Smooth muscle cell (in vitro differentiated cells): ENCODE data around the gene WWTR1. TPM values are rescaled to one million over a fixed set of nuclear protein-coding genes. Genes with fewer than 3 reads are reported as not detected.

Experiments used
- DNase-seq: peaks from one replicate; lab custom pipeline; 2025; ENCODE audit not compliant: unreplicated experiment; lab: John Stamatoyannopoulos, UW
- H2AFZ ChIP-seq: fragments of 200-600 bp; sonication (generic); 2 replicates; pipeline ENCODE4 v1.6.0; 2016; ENCODE audit warnings: antibody characterized with exemption, low read depth, mild to moderate bottlenecking
- H3F3A ChIP-seq: fragments of 200-600 bp; sonication (generic); 2 replicates; pipeline ENCODE4 v1.6.0; 2017; ENCODE audit warnings: antibody characterized with exemption, low read depth
- H3K27ac ChIP-seq: fragments of 200-600 bp; sonication (generic); 2 replicates; pipeline ENCODE4 v1.5.1; 2016; ENCODE audit warnings: low read depth, mild to moderate bottlenecking
- H3K27me3 ChIP-seq: fragments of 200-600 bp; sonication (generic); 2 replicates; pipeline ENCODE4 v1.6.1; 2016; ENCODE audit warnings: low read depth, mild to moderate bottlenecking
- H3K36me3 ChIP-seq: fragments of 200-600 bp; sonication (generic); 2 replicates; pipeline ENCODE4 v1.5.1; 2016; ENCODE audit warnings: low read depth
- H3K4me1 ChIP-seq: fragments of 200-600 bp; sonication (generic); 2 replicates; pipeline ENCODE4 v1.5.1; 2016; ENCODE audit warnings: low read depth
- H3K4me2 ChIP-seq: fragments of 200-600 bp; sonication (generic); 2 replicates; pipeline ENCODE4 v1.6.0; 2016; ENCODE audit warnings: mild to moderate bottlenecking
- H3K4me3 ChIP-seq: fragments of 200-600 bp; sonication (generic); 2 replicates; pipeline ENCODE4 v1.5.1; 2016; ENCODE audit warnings: mild to moderate bottlenecking
- H3K79me2 ChIP-seq: fragments of 200-600 bp; sonication (generic); 2 replicates; pipeline ENCODE4 v1.6.0; 2016; ENCODE audit warnings: low read depth, mild to moderate bottlenecking
- H3K9ac ChIP-seq: fragments of 200-600 bp; sonication (generic); 2 replicates; pipeline ENCODE4 v1.6.0; 2016; ENCODE audit warnings: low read depth
- H3K9me3 ChIP-seq: fragments of 200-600 bp; sonication (generic); replicated peaks from 2 replicates; pipeline ENCODE4 v1.5.1; 2016; ENCODE audit warnings: low read depth
- H4K20me1 ChIP-seq: fragments of 200-600 bp; sonication (generic); 2 replicates; pipeline ENCODE4 v1.6.0; 2016; ENCODE audit warnings: low read depth
- WGBS: methylation state at CpG from one replicate; pipeline ENCODE4 v1.1.7; 2016; ENCODE audit warnings: low lambda C conversion rate; 5-methylcytosine and 5-hydroxymethylcytosine counted together
- polyA plus RNA-seq: library from polyadenylated mRNA; unstranded; fragments of >200 nt; fragmentation: Nextera tagmentation; extraction: Ambion mirVana; gene quantifications from 2 replicates; pipeline ENCODE4 v1.2.1, GENCODE V29; 2016
- total RNA-seq: library from RNA; depleted of rRNA; stranded (reverse); fragments of >200 nt; gene quantifications from 2 replicates; pipeline ENCODE4 v1.2.3, GENCODE V29; 2014
- TF ChIP-seq, protein P1 (sequence below): fragments of 200-600 bp; sonication (generic); IDR thresholded peaks from 2 replicates; pipeline ENCODE4 v1.5.1; 2017; ENCODE audit warnings: borderline replicate concordance, mild to moderate bottlenecking, antibody characterized with exemption; ENCODE audit not compliant: insufficient read depth, poor library complexity, severe bottlenecking

WWTR1 gene
- total and polyA plus RNA-seq, 2 experiments from 2014 or later, result 38.4 to 55.6 TPM

DNA sequence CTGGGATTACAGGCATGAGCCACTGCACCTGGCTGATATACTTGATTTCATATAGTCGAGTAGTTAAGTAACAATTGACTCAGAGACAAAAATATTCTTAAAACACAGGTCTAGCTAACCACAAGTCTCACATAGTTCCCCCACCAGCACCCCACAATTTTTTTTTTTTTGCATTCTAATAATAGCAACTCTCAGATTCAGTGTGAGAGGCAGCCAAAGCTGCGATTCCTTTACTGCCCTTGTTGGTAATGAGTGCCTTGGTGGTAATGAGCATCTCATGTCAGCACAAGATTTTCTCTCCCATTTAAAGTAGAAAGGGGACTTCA, 72.5 kb downstream of the WWTR1 start:
- Histone ChIP-seq H3K9ac (no peak overlapping the region), H4K20me1 (peaks cover 77% of the 10 kb centered on the region), H3K27me3 (no peaks in the 10 kb centered on the region), H2AFZ (no peak overlapping the region), H3K4me1 (peaks cover 24% of the 10 kb centered on the region), H3F3A (peaks cover 19% of the 10 kb centered on the region), H3K9me3 (no peaks in the 10 kb centered on the region), H3K4me2 (no peak overlapping the region), H3K79me2 (peaks cover 81% of the 10 kb centered on the region), H3K36me3 (no peaks in the 10 kb centered on the region), H3K4me3 (no peak overlapping the region), H3K27ac (no peak overlapping the region)
- no peak for DNase-seq
- TF ChIP-seq, protein P1, sequence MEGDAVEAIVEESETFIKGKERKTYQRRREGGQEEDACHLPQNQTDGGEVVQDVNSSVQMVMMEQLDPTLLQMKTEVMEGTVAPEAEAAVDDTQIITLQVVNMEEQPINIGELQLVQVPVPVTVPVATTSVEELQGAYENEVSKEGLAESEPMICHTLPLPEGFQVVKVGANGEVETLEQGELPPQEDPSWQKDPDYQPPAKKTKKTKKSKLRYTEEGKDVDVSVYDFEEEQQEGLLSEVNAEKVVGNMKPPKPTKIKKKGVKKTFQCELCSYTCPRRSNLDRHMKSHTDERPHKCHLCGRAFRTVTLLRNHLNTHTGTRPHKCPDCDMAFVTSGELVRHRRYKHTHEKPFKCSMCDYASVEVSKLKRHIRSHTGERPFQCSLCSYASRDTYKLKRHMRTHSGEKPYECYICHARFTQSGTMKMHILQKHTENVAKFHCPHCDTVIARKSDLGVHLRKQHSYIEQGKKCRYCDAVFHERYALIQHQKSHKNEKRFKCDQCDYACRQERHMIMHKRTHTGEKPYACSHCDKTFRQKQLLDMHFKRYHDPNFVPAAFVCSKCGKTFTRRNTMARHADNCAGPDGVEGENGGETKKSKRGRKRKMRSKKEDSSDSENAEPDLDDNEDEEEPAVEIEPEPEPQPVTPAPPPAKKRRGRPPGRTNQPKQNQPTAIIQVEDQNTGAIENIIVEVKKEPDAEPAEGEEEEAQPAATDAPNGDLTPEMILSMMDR, result no peak
- WGBS, result 73% methylated on average over 2 of the region's 2 CpGs

DNA sequence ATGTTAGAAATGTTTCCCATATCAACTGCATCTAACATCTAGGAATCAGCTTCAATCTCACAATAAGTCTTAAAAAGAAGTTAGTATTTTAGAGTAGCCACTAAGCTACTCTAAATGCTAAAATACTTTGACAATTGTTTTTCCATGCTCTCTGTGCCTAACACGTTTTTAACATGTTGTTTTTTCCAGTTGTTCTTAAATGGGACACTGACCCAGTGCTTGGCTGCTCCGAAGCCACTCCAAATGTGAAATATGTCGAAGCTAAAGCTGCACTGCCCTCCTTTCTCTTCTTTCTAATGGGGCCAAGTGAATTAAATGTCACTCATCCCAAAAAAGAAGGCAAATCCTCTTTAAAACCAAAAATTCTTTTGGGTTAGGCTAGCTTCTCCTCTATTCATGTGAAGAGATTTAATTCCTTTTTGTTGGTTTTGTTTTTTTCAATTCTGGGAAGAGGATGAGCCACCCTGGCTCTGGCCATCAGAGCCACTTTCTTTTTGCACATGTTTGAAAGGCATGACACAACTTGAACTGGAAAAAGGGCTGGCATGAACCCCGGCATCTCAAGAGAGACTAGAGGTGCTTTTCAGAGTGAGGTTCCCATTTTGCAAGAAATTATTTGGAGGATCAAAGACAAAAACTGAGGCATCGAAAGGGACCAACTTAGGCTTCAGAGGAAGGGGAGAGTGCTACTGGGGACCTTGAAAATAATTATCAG, 73.7 kb downstream of the WWTR1 start:
- Histone ChIP-seq H3K27ac (peak overlapping the region; percentile 1), H3K27me3 (no peaks in the 10 kb centered on the region), H3K4me2 (no peak overlapping the region), H3K36me3 (no peaks in the 10 kb centered on the region), H3K9ac (no peak overlapping the region), H3F3A (peaks cover 25% of the 10 kb centered on the region), H3K4me1 (peaks cover 31% of the 10 kb centered on the region), H3K79me2 (peaks cover 81% of the 10 kb centered on the region), H2AFZ (no peak overlapping the region), H3K9me3 (no peaks in the 10 kb centered on the region), H3K4me3 (no peak overlapping the region), H4K20me1 (peaks cover 72% of the 10 kb centered on the region)
- TF ChIP-seq, protein P1, result no peak
- 82% methylated on average over 5 of the region's 5 CpGs for WGBS
- DNase-seq, result no peak

DNA sequence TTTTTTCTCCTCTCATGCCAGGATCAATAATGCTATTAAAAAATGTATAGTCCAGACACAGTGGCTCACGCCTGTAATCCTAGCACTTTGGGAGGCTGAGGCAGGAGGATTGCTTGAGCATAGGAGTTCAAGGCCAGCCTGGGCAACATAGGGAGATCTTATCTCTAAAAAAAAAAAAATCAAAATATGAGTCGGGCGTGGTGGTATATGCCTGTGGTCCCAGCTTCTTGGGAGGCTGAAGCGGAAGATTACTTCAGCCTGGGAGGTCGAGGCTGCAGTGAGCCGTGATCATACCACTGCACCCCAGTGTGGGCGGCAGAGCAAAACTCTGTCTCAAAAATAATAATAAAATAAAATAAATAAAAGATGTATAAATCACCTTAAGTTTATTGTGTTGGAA, 75.4 kb downstream of the WWTR1 start:
- H3K9ac ChIP-seq, result no peak overlapping the region
- H3K36me3 ChIP-seq, result no peaks in the 10 kb centered on the region
- no peak overlapping the region for H2AFZ ChIP-seq
- TF ChIP-seq, protein P1, result no peak
- WGBS, result 72% methylated on average over 7 of the region's 7 CpGs
- peaks cover 57% of the 10 kb centered on the region for H4K20me1 ChIP-seq
- H3K4me2 ChIP-seq, result peak overlapping the region; percentile 61
- no peak overlapping the region for H3K4me3 ChIP-seq
- H3K79me2 ChIP-seq, result peaks cover 81% of the 10 kb centered on the region
- H3K27ac ChIP-seq, result peak overlapping the region; percentile 97
- peaks cover 25% of the 10 kb centered on the region for H3F3A ChIP-seq
- peaks cover 34% of the 10 kb centered on the region for H3K4me1 ChIP-seq
- H3K9me3 ChIP-seq, result no peaks in the 10 kb centered on the region
- H3K27me3 ChIP-seq, result no peaks in the 10 kb centered on the region
- no peak for DNase-seq
